ENCODE data around the gene FHAD1.

Gene FHAD1

DNA sequence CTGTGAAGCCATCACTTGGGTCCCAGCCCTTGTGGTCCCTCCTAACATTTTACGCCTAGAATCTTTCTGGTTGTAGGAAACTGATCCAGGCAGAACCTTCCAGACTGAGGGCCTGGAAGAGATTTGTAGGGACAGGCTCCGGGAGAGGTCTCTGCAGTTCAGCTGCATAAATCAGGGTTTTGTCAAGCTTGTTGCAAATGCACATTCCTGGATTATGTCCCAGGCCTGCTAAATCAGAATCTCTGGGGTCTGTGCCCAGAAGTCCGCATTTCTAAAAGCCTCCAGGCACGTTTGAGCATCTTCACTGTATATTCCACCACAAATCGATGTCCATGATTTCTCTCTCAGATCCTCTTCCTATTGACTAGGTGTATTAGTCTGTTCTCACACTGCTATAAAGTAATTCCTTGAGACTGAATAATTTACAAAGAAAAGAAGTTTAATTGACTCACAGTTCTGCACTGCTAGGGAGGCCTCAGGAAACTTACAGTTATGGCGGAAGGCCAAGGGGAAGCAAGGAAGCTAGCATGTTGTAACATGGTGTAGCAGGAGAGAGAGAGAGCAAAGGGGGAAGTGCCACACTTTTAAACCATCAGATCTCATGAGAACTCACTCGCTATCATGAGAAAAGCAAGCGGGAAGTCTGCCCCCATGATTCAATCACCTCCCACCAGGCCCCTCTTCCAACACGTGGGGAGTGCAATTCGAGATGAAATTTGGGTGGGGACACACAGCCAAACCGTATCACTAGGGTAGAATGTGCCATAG lies 1.2 kb upstream of the FHAD1 start:
- no CpG with 5 or more reads among the region's 11 CpGs for WGBS, 2 donors (ENCODE audit: extremely low coverage in 2 of 2, insufficient read length in 2 of 2, insufficient replicate concordance in 1 of 2)
- Histone ChIP-seq H2BK12ac (ENCODE audit: low read length) (no peak overlapping the region), H3K4me2 (ENCODE audit: insufficient read depth, low read length, poor library complexity, severe bottlenecking) (no peak overlapping the region), H3K36me3 (replicated peaks in 1 of 2; ENCODE audit: control insufficient read depth in 2 of 2, insufficient read depth in 2 of 2, low read length in 2 of 2) (no peaks in the 10 kb centered on the region), H2AFZ (ENCODE audit: low read length) (no peak overlapping the region), H2BK15ac (ENCODE audit: low read length) (no peak overlapping the region), H3K4me3 (ENCODE audit: low read length in 2 of 2) (no peak overlapping the region), H3K79me1 (ENCODE audit: low read depth, low read length) (no peaks in the 10 kb centered on the region), H4K91ac (ENCODE audit: low read depth, low read length, poor library complexity) (no peak overlapping the region), H3K18ac (ENCODE audit: low read length) (no peak overlapping the region), H3K14ac (ENCODE audit: low read length) (no peak overlapping the region), H3K23ac (ENCODE audit: low read depth, low read length, poor library complexity) (no peak overlapping the region), H2BK120ac (ENCODE audit: low read depth, low read length) (no peak overlapping the region), H3K27ac (replicated peaks; ENCODE audit: low read length) (no peak overlapping the region), H3K9me3 (replicated peaks in 1 of 2; ENCODE audit: control insufficient read depth in 2 of 2, insufficient read depth in 1 of 2, low read depth in 1 of 2, low read length in 2 of 2) (peaks cover 0 to 6% of the 10 kb centered on the region in 2 donors), H2BK5ac (ENCODE audit: low read length) (no peak overlapping the region), H2AK5ac (ENCODE audit: low read depth, low read length) (no peak overlapping the region), H3K4ac (ENCODE audit: low read length) (no peak overlapping the region), H3K9ac (ENCODE audit: low read depth, low read length, poor library complexity) (no peak overlapping the region), H3K4me1 (ENCODE audit: control insufficient read depth in 2 of 2, insufficient read depth in 1 of 2, low read depth in 1 of 2, low read length in 2 of 2) (peaks cover 6 to 7% of the 10 kb centered on the region in 2 donors), H4K8ac (ENCODE audit: low read depth, low read length) (no peak overlapping the region), H3K27me3 (ENCODE audit: control insufficient read depth in 3 of 3, insufficient read depth in 3 of 3, low read depth in 1 of 3, low read length in 3 of 3) (peaks cover 0 to 5% (median 0%) of the 10 kb centered on the region in 3 experiments)
- no peak for DNase-seq (ENCODE audit: low spot score)

DNA sequence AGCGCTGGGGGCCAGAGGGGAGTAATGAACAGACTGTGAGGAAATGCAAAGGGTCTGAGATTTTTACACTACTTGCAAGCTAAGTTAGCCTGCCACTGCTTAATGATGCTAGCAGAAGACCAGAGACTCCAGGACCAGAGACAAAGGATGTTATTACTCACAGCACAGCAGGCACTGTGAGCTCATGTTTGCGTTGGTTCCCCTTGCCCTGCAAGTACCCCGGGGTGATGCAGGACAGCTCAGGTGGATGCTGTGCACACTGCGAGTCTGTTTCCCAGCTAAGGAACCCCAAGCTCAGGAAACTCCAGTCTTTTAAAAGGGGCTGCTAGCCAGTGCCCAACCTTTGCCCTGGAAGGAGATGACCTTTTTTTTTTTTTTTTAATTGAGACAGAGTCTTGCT lies 1.2 kb downstream of the FHAD1 start:
- Histone ChIP-seq H2AK5ac (ENCODE audit: low read depth, low read length) (no peak overlapping the region), H3K4ac (ENCODE audit: low read length) (no peak overlapping the region), H3K36me3 (replicated peaks in 1 of 2; ENCODE audit: control insufficient read depth in 2 of 2, insufficient read depth in 2 of 2, low read length in 2 of 2) (peaks cover 0 to 2% of the 10 kb centered on the region in 2 donors), H3K4me1 (ENCODE audit: control insufficient read depth in 2 of 2, insufficient read depth in 1 of 2, low read depth in 1 of 2, low read length in 2 of 2) (peaks cover 9 to 10% of the 10 kb centered on the region in 2 donors), H2AFZ (ENCODE audit: low read length) (no peak overlapping the region), H3K9me3 (replicated peaks in 1 of 2; ENCODE audit: control insufficient read depth in 2 of 2, insufficient read depth in 1 of 2, low read depth in 1 of 2, low read length in 2 of 2) (peaks cover 3 to 14% of the 10 kb centered on the region in 2 donors), H2BK120ac (ENCODE audit: low read depth, low read length) (no peak overlapping the region), H2BK5ac (ENCODE audit: low read length) (no peak overlapping the region), H3K27ac (replicated peaks; ENCODE audit: low read length) (no peak overlapping the region), H2BK12ac (ENCODE audit: low read length) (no peak overlapping the region), H3K9ac (ENCODE audit: low read depth, low read length, poor library complexity) (no peak overlapping the region), H3K14ac (ENCODE audit: low read length) (no peak overlapping the region), H3K23ac (ENCODE audit: low read depth, low read length, poor library complexity) (no peak overlapping the region), H4K8ac (ENCODE audit: low read depth, low read length) (no peak overlapping the region), H3K27me3 (ENCODE audit: control insufficient read depth in 3 of 3, insufficient read depth in 3 of 3, low read depth in 1 of 3, low read length in 3 of 3) (peaks cover 0 to 5% (median 0%) of the 10 kb centered on the region in 3 experiments), H3K18ac (ENCODE audit: low read length) (no peak overlapping the region), H3K4me2 (ENCODE audit: insufficient read depth, low read length, poor library complexity, severe bottlenecking) (no peak overlapping the region), H2BK15ac (ENCODE audit: low read length) (no peak overlapping the region), H3K79me1 (ENCODE audit: low read depth, low read length) (peaks cover 2% of the 10 kb centered on the region), H4K91ac (ENCODE audit: low read depth, low read length, poor library complexity) (no peak overlapping the region), H3K4me3 (ENCODE audit: low read length in 2 of 2) (no peak overlapping the region)
- no CpG with 5 or more reads among the region's 4 CpGs for WGBS, 2 donors (ENCODE audit: extremely low coverage in 2 of 2, insufficient read length in 2 of 2, insufficient replicate concordance in 1 of 2)
- no peak for DNase-seq (ENCODE audit: low spot score)

- H2AK5ac ChIP-seq (ENCODE audit: low read depth, low read length), result no peak overlapping the region
- no peak overlapping the region for H2AFZ ChIP-seq (ENCODE audit: low read length)
- peaks cover 3 to 14% of the 10 kb centered on the region in 2 donors for H3K9me3 ChIP-seq (replicated peaks in 1 of 2; ENCODE audit: control insufficient read depth in 2 of 2, insufficient read depth in 1 of 2, low read depth in 1 of 2, low read length in 2 of 2)
- no peak overlapping the region for H3K14ac ChIP-seq (ENCODE audit: low read length)
- no CpG with 5 or more reads among the region's 5 CpGs for WGBS, 2 donors (ENCODE audit: extremely low coverage in 2 of 2, insufficient read length in 2 of 2, insufficient replicate concordance in 1 of 2)
- no peak overlapping the region for H4K8ac ChIP-seq (ENCODE audit: low read depth, low read length)
- H3K9ac ChIP-seq (ENCODE audit: low read depth, low read length, poor library complexity), result no peak overlapping the region
- H4K91ac ChIP-seq (ENCODE audit: low read depth, low read length, poor library complexity), result no peak overlapping the region
- H3K18ac ChIP-seq (ENCODE audit: low read length), result no peak overlapping the region
- no peak overlapping the region for H3K4ac ChIP-seq (ENCODE audit: low read length)
- no peak overlapping the region for H2BK5ac ChIP-seq (ENCODE audit: low read length)
- no peak overlapping the region for H2BK12ac ChIP-seq (ENCODE audit: low read length)
- peaks cover 0 to 5% (median 0%) of the 10 kb centered on the region in 3 experiments for H3K27me3 ChIP-seq (ENCODE audit: control insufficient read depth in 3 of 3, insufficient read depth in 3 of 3, low read depth in 1 of 3, low read length in 3 of 3)
- H3K36me3 ChIP-seq (replicated peaks in 1 of 2; ENCODE audit: control insufficient read depth in 2 of 2, insufficient read depth in 2 of 2, low read length in 2 of 2), result peaks cover 0 to 2% of the 10 kb centered on the region in 2 donors
- H3K4me1 ChIP-seq (ENCODE audit: control insufficient read depth in 2 of 2, insufficient read depth in 1 of 2, low read depth in 1 of 2, low read length in 2 of 2), result peaks cover 6 to 7% of the 10 kb centered on the region in 2 donors
- no peak overlapping the region for H2BK120ac ChIP-seq (ENCODE audit: low read depth, low read length)
- DNase-seq (ENCODE audit: low spot score), result no peak
- H3K79me1 ChIP-seq (ENCODE audit: low read depth, low read length), result peaks cover 2% of the 10 kb centered on the region
- no peak overlapping the region for H3K27ac ChIP-seq (replicated peaks; ENCODE audit: low read length)
- no peak overlapping the region for H2BK15ac ChIP-seq (ENCODE audit: low read length)
- no peak overlapping the region for H3K4me2 ChIP-seq (ENCODE audit: insufficient read depth, low read length, poor library complexity, severe bottlenecking)
- H3K23ac ChIP-seq (ENCODE audit: low read depth, low read length, poor library complexity), result no peak overlapping the region
- no peak overlapping the region for H3K4me3 ChIP-seq (ENCODE audit: low read length in 2 of 2)
Observed at GRCh38 chr1:15249081-15249480, 2.1 kb downstream of the FHAD1 start.
